HCT116 (cell line): Measurements from ENCODE around the gene STIM2. TPM values are rescaled to one million over a fixed set of nuclear protein-coding genes. Genes with fewer than 3 reads are reported as not detected.
"Not testable (repeated sequence)": the region's sequence is repeated elsewhere in the genome, so short reads cannot be mapped to it uniquely, and the experiment has no call there.

Experiments used
- ATAC-seq: fragments of 200-7000 bp; cut with Tn5 transposase; 2 replicates; pipeline ENCODE4 v1.9.1; 2020; ENCODE audit warnings: mild to moderate bottlenecking, moderate library complexity
- BruUV-seq: library from RNA; stranded (reverse); fragments of 400-500 nt; replicated peaks from 2 replicates; lab custom pipeline; 2021; lab: Mats Ljungman, UMichigan
- CTCF ChIA-PET: fragments of 300-600 bp; sonication (Branson Sonifier 250); formaldehyde crosslinking; loops from one replicate; lab custom pipeline; 2021; ENCODE audit warnings: antibody characterized with exemption; lab: Charles Lee
- POLR2A ChIA-PET: fragments of 300-600, 350-600 bp; sonication (Branson Sonifier 250); formaldehyde crosslinking; loops from one replicate; lab custom pipeline; 2021; ENCODE audit warnings: antibody characterized with exemption; lab: Charles Lee
- RAD21 ChIA-PET, 2 experiments: fragments of 300-600 bp; sonication (Branson Sonifier 250); formaldehyde crosslinking; loops; one replicate each; lab custom pipeline; 2023; ENCODE audit warnings: low total read pairs in 2 of 2; ENCODE audit not compliant: uncharacterized antibody in 2 of 2, unreplicated experiment in 2 of 2, low non-redundant PET in 1 of 2; lab: Charles Lee
- DNase-seq: peaks from one replicate; pipeline ENCODE4 v3.0.0-alpha.2; 2010; ENCODE audit warnings: low read depth, low spot score
- H2AFZ ChIP-seq: fragments of 200-600 bp; shearing (Covaris generic), sonication (generic); 2 replicates; pipeline ENCODE4 v1.6.1; 2017; ENCODE audit warnings: low read depth, mixed run types, mixed read lengths, antibody characterized with exemption, low read length; ENCODE audit not compliant: poor library complexity, severe bottlenecking
- H3K27ac ChIP-seq: 2 replicates; pipeline ENCODE4 v1.5.1; 2012; ENCODE audit warnings: low read depth, low read length
- H3K27me3 ChIP-seq: fragments of 200-600 bp; sonication (generic); 2 replicates; pipeline ENCODE4 v1.6.1; 2016; ENCODE audit warnings: mixed run types, low read length, mixed read lengths; ENCODE audit not compliant: insufficient read depth
- H3K36me3 ChIP-seq, 2 experiments: fragments of 200-500 bp in 1 of 2; fragments of 200-600 bp in 1 of 2; sonication (Bioruptor generic) in 1 of 2; sonication (generic) in 1 of 2; 2 replicates each; pipeline versions ENCODE4 v1.5.1 to v1.6.1; 2014 to 2016; ENCODE audit warnings: low read length in 2 of 2, inconsistent platforms in 1 of 2, mixed read lengths in 1 of 2, mixed run types in 1 of 2; ENCODE audit not compliant: insufficient read depth in 2 of 2, control insufficient read depth in 1 of 2
- H3K4me1 ChIP-seq, 2 experiments: fragments of 200-600 bp in 1 of 2; sonication (generic) in 1 of 2; 2 replicates each; pipeline versions ENCODE4 v1.5.1 to v1.6.1; 2012 to 2017; ENCODE audit warnings: low read length in 2 of 2, inconsistent platforms in 1 of 2, mild to moderate bottlenecking in 1 of 2, mixed read lengths in 1 of 2, mixed run types in 1 of 2, moderate library complexity in 1 of 2; ENCODE audit not compliant: insufficient read depth in 2 of 2, control insufficient read depth in 1 of 2
- H3K4me2 ChIP-seq: fragments of 200-600 bp; sonication (generic); 2 replicates; pipeline ENCODE4 v1.6.1; 2017; ENCODE audit warnings: mixed run types, low read length, mixed read lengths
- H3K4me3 ChIP-seq, 2 experiments: fragments of 200-600 bp in 1 of 2; sonication (generic) in 1 of 2; replicated peaks in 1 of 2; 2 replicates each; pipeline ENCODE4 v1.5.1; 2011 to 2016; ENCODE audit warnings: low read length in 2 of 2, control low read depth in 1 of 2, low read depth in 1 of 2, mild to moderate bottlenecking in 1 of 2, mixed read lengths in 1 of 2, mixed run types in 1 of 2
- H3K79me2 ChIP-seq: fragments of 200-600 bp; sonication (generic); 2 replicates; pipeline ENCODE4 v1.6.1; 2017; ENCODE audit warnings: mild to moderate bottlenecking, mixed run types, low read length, moderate library complexity, mixed read lengths; ENCODE audit not compliant: insufficient read depth
- H3K9ac ChIP-seq: fragments of 200-600 bp; sonication (generic); 2 replicates; pipeline ENCODE4 v1.6.1; 2016; ENCODE audit warnings: low read length, mixed read lengths
- H3K9me2 ChIP-seq: fragments of 200-600 bp; sonication (generic), shearing (Covaris generic); 2 replicates; pipeline ENCODE4 v1.6.1; 2017; ENCODE audit warnings: mixed run types, mild to moderate bottlenecking, moderate library complexity; ENCODE audit not compliant: insufficient read depth
- H3K9me3 ChIP-seq, 2 experiments: fragments of 200-500 bp in 1 of 2; fragments of 200-600 bp in 1 of 2; sonication (Bioruptor generic) in 1 of 2; sonication (generic) in 1 of 2; 2 replicates each; pipeline ENCODE4 v1.6.1; 2014 to 2017; ENCODE audit warnings: low read length in 2 of 2, mixed read lengths in 2 of 2, inconsistent platforms in 1 of 2, low read depth in 1 of 2, mild to moderate bottlenecking in 1 of 2, mixed run types in 1 of 2, moderate library complexity in 1 of 2; ENCODE audit not compliant: control insufficient read depth in 1 of 2, insufficient read depth in 1 of 2
- H4K20me1 ChIP-seq: fragments of 200-600 bp; sonication (generic), shearing (Covaris generic); 2 replicates; pipeline ENCODE4 v1.6.1; 2017; ENCODE audit warnings: mixed run types, mild to moderate bottlenecking, moderate library complexity; ENCODE audit not compliant: insufficient read depth
- CBX3 ChIP-seq: IDR thresholded peaks from 2 replicates; pipeline ENCODE4 v1.6.1; 2012; ENCODE audit warnings: low read depth
- CEBPB ChIP-seq: IDR thresholded peaks from 2 replicates; pipeline ENCODE4 v1.6.1; 2012; ENCODE audit warnings: low read depth
- EGR1 ChIP-seq: IDR thresholded peaks from 2 replicates; pipeline ENCODE4 v1.6.1; 2012; ENCODE audit warnings: low read depth
- ELF1 ChIP-seq: IDR thresholded peaks from 2 replicates; pipeline ENCODE4 v1.6.1; 2012; ENCODE audit warnings: low read depth, borderline replicate concordance
- EZH2 ChIP-seq: fragments of 200-600 bp; sonication (generic); IDR thresholded peaks from 2 replicates; pipeline ENCODE4 v1.6.1; 2017; ENCODE audit warnings: antibody characterized with exemption, mixed run types
- EZH2phosphoT487 ChIP-seq: fragments of 200-600 bp; IDR thresholded peaks from 2 replicates; pipeline ENCODE4 v1.6.1; 2018; ENCODE audit warnings: antibody characterized with exemption, borderline replicate concordance
- JUND ChIP-seq: IDR thresholded peaks from 2 replicates; pipeline ENCODE4 v1.6.1; 2012
- POLR2A ChIP-seq: IDR thresholded peaks from 2 replicates; pipeline ENCODE4 v1.7.0; 2011; ENCODE audit warnings: borderline replicate concordance; ENCODE audit not compliant: insufficient read depth, insufficient read length; ENCODE audit errors: extremely low read depth
- SIN3A ChIP-seq: IDR thresholded peaks from 2 replicates; pipeline ENCODE4 v1.6.1; 2012; ENCODE audit warnings: low read depth
- SP1 ChIP-seq: IDR thresholded peaks from 2 replicates; pipeline ENCODE4 v1.6.1; 2012; ENCODE audit warnings: low read depth
- SRF ChIP-seq: IDR thresholded peaks from 2 replicates; pipeline ENCODE4 v1.6.1; 2012; ENCODE audit warnings: low read depth
- YY1 ChIP-seq: IDR thresholded peaks from 2 replicates; pipeline ENCODE4 v1.6.1; 2011; ENCODE audit warnings: low read length, low read depth, moderate library complexity, mild to moderate bottlenecking; ENCODE audit not compliant: insufficient replicate concordance; ENCODE audit errors: extremely low read depth
- ZNF274 ChIP-seq: fragments of 200-500 bp; sonication (Bioruptor generic); IDR thresholded peaks from 2 replicates; pipeline ENCODE4 v1.6.1; 2014; ENCODE audit warnings: mild to moderate bottlenecking, low read depth, low read length, inconsistent platforms
- intact Hi-C: fragments of 100-400 bp; cut with micrococcal nuclease; formaldehyde crosslinking; loops from 2 replicates; pipeline ENCODE4 v1.10.0; 2022
- total RNA-seq: library from RNA; stranded (reverse); gene quantifications from one replicate; pipeline ENCODE4 v1.2.1, GENCODE V29; 2021; ENCODE audit not compliant: unreplicated experiment
- TF ChIP-seq, protein P1 (sequence below): IDR thresholded peaks from 2 replicates; pipeline ENCODE4 v1.6.1; 2012; ENCODE audit warnings: low read depth
- TF ChIP-seq, protein P2 (sequence below): IDR thresholded peaks from 2 replicates; pipeline ENCODE4 v1.6.1; 2012
- TF ChIP-seq, protein P3 (sequence below), 3 experiments: fragments of 200-600 bp in 1 of 3; sonication (generic) in 1 of 3; IDR thresholded peaks in 2 of 3; conservative IDR thresholded peaks in 1 of 3; 2 replicates each; pipeline ENCODE4 v1.5.1; 2012 to 2017; ENCODE audit warnings: low read depth in 2 of 3, low read length in 2 of 3, antibody characterized with exemption in 1 of 3, borderline replicate concordance in 1 of 3, control low read depth in 1 of 3, mild to moderate bottlenecking in 1 of 3, mixed read lengths in 1 of 3, mixed run types in 1 of 3, moderate library complexity in 1 of 3; ENCODE audit not compliant: insufficient read depth in 1 of 3

Gene STIM2
- total RNA-seq, 1 experiment from 2014 or later, result 65.9 TPM

DNA sequence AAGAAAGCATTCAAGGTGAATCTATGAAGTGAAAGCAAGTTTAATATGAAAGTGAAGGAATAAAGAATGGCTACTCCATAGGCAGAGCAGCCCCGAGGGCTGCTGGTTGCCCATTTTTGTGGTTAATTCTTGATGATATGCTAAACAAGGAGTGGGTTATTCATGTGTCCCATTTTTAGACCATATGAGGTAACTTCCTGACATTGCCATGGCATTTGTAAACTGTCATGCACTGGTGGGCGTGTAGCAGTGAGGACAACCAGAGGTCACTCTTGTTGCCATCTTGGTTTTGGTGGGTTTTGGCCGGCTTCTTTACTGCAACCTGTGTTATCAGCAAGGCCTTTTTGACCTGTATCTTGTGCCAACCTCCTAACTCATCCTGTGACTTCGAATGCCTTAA lies 49.1 kb upstream of the STIM2 start:
- H3K79me2 ChIP-seq, H4K20me1 ChIP-seq, intact Hi-C loops, DNase-seq, H3K27ac ChIP-seq, H3K36me3 ChIP-seq, H3K4me1 ChIP-seq, H3K4me3 ChIP-seq, POLR2A ChIA-PET, H3K9me3 ChIP-seq, H3K9ac ChIP-seq, BruUV-seq, ATAC-seq, H2AFZ ChIP-seq, CTCF ChIA-PET, H3K27me3 ChIP-seq, H3K9me2 ChIP-seq, H3K4me2 ChIP-seq, RAD21 ChIA-PET: not testable (repeated sequence)

DNA sequence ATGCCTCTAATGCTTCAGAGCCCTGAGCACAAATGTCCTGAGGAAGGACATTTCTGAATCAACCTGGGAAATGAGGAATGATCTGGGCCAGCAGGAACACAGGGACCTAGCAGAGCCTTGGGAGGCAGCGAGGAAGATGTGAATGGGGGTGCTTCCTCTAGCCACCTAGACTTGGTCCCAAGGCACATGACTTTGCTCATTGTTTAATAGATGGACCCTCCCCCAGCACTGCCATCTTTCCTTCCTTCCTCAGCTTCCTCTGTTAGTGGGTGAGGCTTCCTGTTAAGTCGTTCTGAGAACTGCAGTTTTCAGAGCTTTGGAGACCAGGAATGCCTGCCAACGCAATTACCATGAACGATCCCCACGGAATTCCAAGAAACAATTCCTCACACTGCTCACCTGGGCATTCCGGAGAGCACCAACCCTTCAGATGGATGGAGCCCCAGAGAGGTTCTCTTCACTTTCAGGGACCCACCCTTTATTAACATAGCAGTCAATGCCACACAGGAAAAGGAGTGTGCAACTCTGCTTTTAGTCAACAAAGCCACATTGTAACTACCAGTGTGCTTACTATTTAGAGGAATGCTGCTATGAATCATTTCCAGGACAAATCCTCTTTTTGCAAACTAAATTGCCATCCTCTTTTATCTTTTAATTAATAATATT lies 48.5 kb upstream of the STIM2 start:
- Histone ChIP-seq H3K27me3 (no peaks in the 10 kb centered on the region), H3K9me3 (no peaks in the 10 kb centered on the region), H3K9me2 (no peaks in the 10 kb centered on the region), H3K4me2 (no peak overlapping the region), H4K20me1 (no peaks in the 10 kb centered on the region), H3K4me3 (no peak overlapping the region), H3K79me2 (no peaks in the 10 kb centered on the region), H3K9ac (no peak overlapping the region), H2AFZ (no peak overlapping the region), H3K27ac (no peak overlapping the region), H3K4me1 (peaks cover 0 to 5% of the 10 kb centered on the region in 2 experiments; a peak in 1 of 4 replicates), H3K36me3 (no peaks in the 10 kb centered on the region)
- RAD21 ChIA-PET, result no interaction called here
- CTCF ChIA-PET, result no interaction called here
- DNase-seq (no peak), ATAC-seq (no peak)
- intact Hi-C loops, result no loop called here
- POLR2A ChIA-PET, result no interaction called here
- no TSS peak for BruUV-seq
- no peak for TF ChIP-seq CEBPB
- TF ChIP-seq EZH2, result no peak
- TF ChIP-seq SP1, result no peak
- TF ChIP-seq ELF1, result no peak
- no peak for TF ChIP-seq SIN3A
- TF ChIP-seq, protein P1, sequence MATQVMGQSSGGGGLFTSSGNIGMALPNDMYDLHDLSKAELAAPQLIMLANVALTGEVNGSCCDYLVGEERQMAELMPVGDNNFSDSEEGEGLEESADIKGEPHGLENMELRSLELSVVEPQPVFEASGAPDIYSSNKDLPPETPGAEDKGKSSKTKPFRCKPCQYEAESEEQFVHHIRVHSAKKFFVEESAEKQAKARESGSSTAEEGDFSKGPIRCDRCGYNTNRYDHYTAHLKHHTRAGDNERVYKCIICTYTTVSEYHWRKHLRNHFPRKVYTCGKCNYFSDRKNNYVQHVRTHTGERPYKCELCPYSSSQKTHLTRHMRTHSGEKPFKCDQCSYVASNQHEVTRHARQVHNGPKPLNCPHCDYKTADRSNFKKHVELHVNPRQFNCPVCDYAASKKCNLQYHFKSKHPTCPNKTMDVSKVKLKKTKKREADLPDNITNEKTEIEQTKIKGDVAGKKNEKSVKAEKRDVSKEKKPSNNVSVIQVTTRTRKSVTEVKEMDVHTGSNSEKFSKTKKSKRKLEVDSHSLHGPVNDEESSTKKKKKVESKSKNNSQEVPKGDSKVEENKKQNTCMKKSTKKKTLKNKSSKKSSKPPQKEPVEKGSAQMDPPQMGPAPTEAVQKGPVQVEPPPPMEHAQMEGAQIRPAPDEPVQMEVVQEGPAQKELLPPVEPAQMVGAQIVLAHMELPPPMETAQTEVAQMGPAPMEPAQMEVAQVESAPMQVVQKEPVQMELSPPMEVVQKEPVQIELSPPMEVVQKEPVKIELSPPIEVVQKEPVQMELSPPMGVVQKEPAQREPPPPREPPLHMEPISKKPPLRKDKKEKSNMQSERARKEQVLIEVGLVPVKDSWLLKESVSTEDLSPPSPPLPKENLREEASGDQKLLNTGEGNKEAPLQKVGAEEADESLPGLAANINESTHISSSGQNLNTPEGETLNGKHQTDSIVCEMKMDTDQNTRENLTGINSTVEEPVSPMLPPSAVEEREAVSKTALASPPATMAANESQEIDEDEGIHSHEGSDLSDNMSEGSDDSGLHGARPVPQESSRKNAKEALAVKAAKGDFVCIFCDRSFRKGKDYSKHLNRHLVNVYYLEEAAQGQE, result no peak
- TF ChIP-seq, protein P2, sequence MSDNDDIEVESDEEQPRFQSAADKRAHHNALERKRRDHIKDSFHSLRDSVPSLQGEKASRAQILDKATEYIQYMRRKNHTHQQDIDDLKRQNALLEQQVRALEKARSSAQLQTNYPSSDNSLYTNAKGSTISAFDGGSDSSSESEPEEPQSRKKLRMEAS, result no peak
- TF ChIP-seq ZNF274, result no peak
- TF ChIP-seq EGR1, result no peak
- TF ChIP-seq CBX3, result no peak
- no peak for TF ChIP-seq JUND
- TF ChIP-seq SRF, result no peak
- no peak for TF ChIP-seq POLR2A
- TF ChIP-seq, protein P3, sequence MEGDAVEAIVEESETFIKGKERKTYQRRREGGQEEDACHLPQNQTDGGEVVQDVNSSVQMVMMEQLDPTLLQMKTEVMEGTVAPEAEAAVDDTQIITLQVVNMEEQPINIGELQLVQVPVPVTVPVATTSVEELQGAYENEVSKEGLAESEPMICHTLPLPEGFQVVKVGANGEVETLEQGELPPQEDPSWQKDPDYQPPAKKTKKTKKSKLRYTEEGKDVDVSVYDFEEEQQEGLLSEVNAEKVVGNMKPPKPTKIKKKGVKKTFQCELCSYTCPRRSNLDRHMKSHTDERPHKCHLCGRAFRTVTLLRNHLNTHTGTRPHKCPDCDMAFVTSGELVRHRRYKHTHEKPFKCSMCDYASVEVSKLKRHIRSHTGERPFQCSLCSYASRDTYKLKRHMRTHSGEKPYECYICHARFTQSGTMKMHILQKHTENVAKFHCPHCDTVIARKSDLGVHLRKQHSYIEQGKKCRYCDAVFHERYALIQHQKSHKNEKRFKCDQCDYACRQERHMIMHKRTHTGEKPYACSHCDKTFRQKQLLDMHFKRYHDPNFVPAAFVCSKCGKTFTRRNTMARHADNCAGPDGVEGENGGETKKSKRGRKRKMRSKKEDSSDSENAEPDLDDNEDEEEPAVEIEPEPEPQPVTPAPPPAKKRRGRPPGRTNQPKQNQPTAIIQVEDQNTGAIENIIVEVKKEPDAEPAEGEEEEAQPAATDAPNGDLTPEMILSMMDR (IDR thresholded peaks at IDR 0.05 in 2 of 3, conservative IDR thresholded peaks at IDR 0.05 in 1 of 3; ENCODE audit: borderline replicate concordance in 1 of 3, insufficient read depth in 1 of 3, low read depth in 2 of 3, low read length in 2 of 3), result no peak
- TF ChIP-seq YY1, result no peak
- TF ChIP-seq EZH2phosphoT487, result no peak
